Measurements from ENCODE around the gene ZNRF1. TPM values are rescaled to one million over a fixed set of nuclear protein-coding genes. Genes with fewer than 3 reads are reported as not detected.

ZNRF1 gene
- polyA plus RNA-seq, 2 of the 4 experiments (the other 2 are of a cell fraction): 18.6 to 22.6 TPM

DNA sequence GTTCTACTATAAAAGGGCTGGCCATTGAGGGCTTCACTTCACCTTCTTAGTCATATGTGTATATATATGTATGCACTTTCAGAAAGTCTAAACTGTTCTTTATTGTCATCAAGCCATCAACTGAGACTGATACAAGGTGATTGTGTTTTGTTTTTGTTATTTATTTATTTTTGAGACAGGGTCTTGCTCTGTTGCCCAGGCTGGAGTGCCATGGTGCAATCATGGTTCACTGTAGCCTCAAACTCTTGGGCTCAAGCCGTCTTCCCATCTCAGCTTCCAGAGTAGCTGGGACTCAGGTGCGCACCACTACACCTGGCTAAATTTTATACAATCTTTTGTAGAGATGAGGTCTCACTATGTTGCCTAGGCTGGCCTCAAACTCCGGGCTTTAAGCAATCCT lies 5.6 kb downstream of the ZNRF1 start:
- Histone ChIP-seq H3K4me2 (no peak overlapping the region), H3K4me1 (peaks cover 16% of the 10 kb centered on the region), H3K27ac (no peak overlapping the region), H3K4me3 (no peak overlapping the region), H3K9me3 (no peaks in the 10 kb centered on the region)
- no peak for FAIRE-seq
- CTCF ChIA-PET: interaction anchor here (0.6 to 9.2 kb wide), 2 partner anchors 13 to 106 kb away, joined by 3 to 92 read pairs; no protein-coding TSS in a partner anchor
- DNase-seq (ENCODE audit: low read depth in 1 of 2, low spot score in 1 of 2): no peak
- no peak for ATAC-seq
- no peak for TF ChIP-seq TFCP2L1 (CRISPR knock-in tag; IDR thresholded peaks at IDR 0.05)
- no peak for TF ChIP-seq GATA3 (IDR thresholded peaks at IDR 0.05; ENCODE audit: borderline replicate concordance)
- no peak for TF ChIP-seq PBX3 (IDR thresholded peaks at IDR 0.05)
- TF ChIP-seq ZFP36 (IDR thresholded peaks at IDR 0.05; ENCODE audit: borderline replicate concordance, partially characterized antibody): no peak
- 95% methylated on average over 3 of the region's 3 CpGs for WGBS (ENCODE audit: missing lambda C conversion rate)
- POLR2A ChIA-PET: no interaction called here

- Histone ChIP-seq H3K4me1 (peaks cover 9% of the 10 kb centered on the region), H3K9me3 (no peaks in the 10 kb centered on the region), H3K27ac (no peak overlapping the region), H3K4me2 (no peak overlapping the region), H3K4me3 (no peak overlapping the region)
- 76% methylated on average over 4 of the region's 4 CpGs for WGBS (ENCODE audit: missing lambda C conversion rate)
- POLR2A ChIA-PET: no interaction called here
- no peak for DNase-seq (ENCODE audit: low read depth in 1 of 2, low spot score in 1 of 2)
- no peak for FAIRE-seq
- TF ChIP-seq, protein P1, sequence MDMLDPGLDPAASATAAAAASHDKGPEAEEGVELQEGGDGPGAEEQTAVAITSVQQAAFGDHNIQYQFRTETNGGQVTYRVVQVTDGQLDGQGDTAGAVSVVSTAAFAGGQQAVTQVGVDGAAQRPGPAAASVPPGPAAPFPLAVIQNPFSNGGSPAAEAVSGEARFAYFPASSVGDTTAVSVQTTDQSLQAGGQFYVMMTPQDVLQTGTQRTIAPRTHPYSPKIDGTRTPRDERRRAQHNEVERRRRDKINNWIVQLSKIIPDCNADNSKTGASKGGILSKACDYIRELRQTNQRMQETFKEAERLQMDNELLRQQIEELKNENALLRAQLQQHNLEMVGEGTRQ (IDR thresholded peaks at IDR 0.05): no peak
- ATAC-seq: no peak
- CTCF ChIA-PET: interaction anchor here (0.7 to 9.2 kb wide), 3 partner anchors 10 to 380 kb away, joined by 3 to 92 read pairs (median 3); no protein-coding TSS in a partner anchor
Observed at GRCh38 chr16:75005697-75006096, 6.9 kb downstream of the ZNRF1 start.

- H3K27ac ChIP-seq: no peak overlapping the region
- H3K4me1 ChIP-seq: peaks cover 14% of the 10 kb centered on the region
- CTCF ChIA-PET: interaction anchor here (0.9 to 9.2 kb wide), 5 partner anchors 9 to 234 kb away, joined by 3 to 92 read pairs (median 4); partner anchors contain the start of gene ZNRF1
- no peaks in the 10 kb centered on the region for H3K9me3 ChIP-seq
- TF ChIP-seq RARB (CRISPR knock-in tag; IDR thresholded peaks at IDR 0.05) (no peak), GATA3 (IDR thresholded peaks at IDR 0.05; ENCODE audit: borderline replicate concordance) (no peak), REST (IDR thresholded peaks at IDR 0.05) (no peak), ZNF302 (CRISPR knock-in tag; IDR thresholded peaks at IDR 0.05) (no peak), MAZ (IDR thresholded peaks at IDR 0.05; ENCODE audit: borderline replicate concordance, low read depth, low read length) (no peak), FOSB (CRISPR knock-in tag; IDR thresholded peaks at IDR 0.05) (no peak), CBX8 (IDR thresholded peaks at IDR 0.05) (no peak), HOXB5 (CRISPR knock-in tag; IDR thresholded peaks at IDR 0.05) (no peak)
- TF ChIP-seq, protein P2, sequence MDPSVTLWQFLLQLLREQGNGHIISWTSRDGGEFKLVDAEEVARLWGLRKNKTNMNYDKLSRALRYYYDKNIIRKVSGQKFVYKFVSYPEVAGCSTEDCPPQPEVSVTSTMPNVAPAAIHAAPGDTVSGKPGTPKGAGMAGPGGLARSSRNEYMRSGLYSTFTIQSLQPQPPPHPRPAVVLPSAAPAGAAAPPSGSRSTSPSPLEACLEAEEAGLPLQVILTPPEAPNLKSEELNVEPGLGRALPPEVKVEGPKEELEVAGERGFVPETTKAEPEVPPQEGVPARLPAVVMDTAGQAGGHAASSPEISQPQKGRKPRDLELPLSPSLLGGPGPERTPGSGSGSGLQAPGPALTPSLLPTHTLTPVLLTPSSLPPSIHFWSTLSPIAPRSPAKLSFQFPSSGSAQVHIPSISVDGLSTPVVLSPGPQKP (IDR thresholded peaks at IDR 0.05; ENCODE audit: low read depth, low read length): no peak
- FAIRE-seq (no peak), ATAC-seq (no peak), DNase-seq (ENCODE audit: low read depth in 1 of 2, low spot score in 1 of 2) (no peak)
- H3K4me3 ChIP-seq: no peak overlapping the region
- WGBS (ENCODE audit: missing lambda C conversion rate): 84% methylated on average over 1 of the region's 1 CpG
- H3K4me2 ChIP-seq: no peak overlapping the region
- POLR2A ChIA-PET: no interaction called here
Observed at GRCh38 chr16:75007443-75007842, 8.6 kb downstream of the ZNRF1 start.

Measured in A549 (cell line).